Mesothelial cell of epicardium (in vitro differentiated cells): Measurements from ENCODE around the gene ADAMTS6. TPM values are rescaled to one million over a fixed set of nuclear protein-coding genes. Genes with fewer than 3 reads are reported as not detected.

ENCODE experiments used
- DNase-seq, 2 experiments: peaks; one replicate each; pipeline ENCODE4 v3.0.0; 2021; ENCODE audit warnings: low spot score in 2 of 2; ENCODE audit not compliant: unreplicated experiment in 2 of 2
- H3K27ac Mint-ChIP-seq: 2 replicates; pipeline ENCODE4 v1.8.0; 2021; ENCODE audit warnings: mixed read lengths
- H3K27me3 Mint-ChIP-seq: 2 replicates; pipeline ENCODE4 v1.8.0; 2021; ENCODE audit warnings: low read depth, mixed read lengths
- H3K36me3 Mint-ChIP-seq: 2 replicates; pipeline ENCODE4 v1.8.0; 2021; ENCODE audit warnings: mixed read lengths
- H3K4me1 Mint-ChIP-seq: 2 replicates; pipeline ENCODE4 v1.8.0; 2021; ENCODE audit warnings: mixed read lengths
- H3K4me3 Mint-ChIP-seq: 2 replicates; pipeline ENCODE4 v1.8.0; 2021; ENCODE audit warnings: mild to moderate bottlenecking, moderate library complexity, mixed read lengths
- H3K9me3 Mint-ChIP-seq: 2 replicates; pipeline ENCODE4 v1.8.0; 2021; ENCODE audit warnings: mixed read lengths
- total RNA-seq: library from RNA; stranded (reverse); gene quantifications from 3 replicates; pipeline ENCODE4 v1.2.1, GENCODE V29; 2021
- TF ChIP-seq, protein P1 (sequence below): fragments of 200-600 bp; sonication (generic); IDR thresholded peaks from one replicate; pipeline ENCODE4 v1.5.0; 2021; ENCODE audit warnings: antibody characterized with exemption; ENCODE audit not compliant: unreplicated experiment

ADAMTS6 gene
- total RNA-seq, 1 donor from 2014 or later = 20.6 TPM

DNA sequence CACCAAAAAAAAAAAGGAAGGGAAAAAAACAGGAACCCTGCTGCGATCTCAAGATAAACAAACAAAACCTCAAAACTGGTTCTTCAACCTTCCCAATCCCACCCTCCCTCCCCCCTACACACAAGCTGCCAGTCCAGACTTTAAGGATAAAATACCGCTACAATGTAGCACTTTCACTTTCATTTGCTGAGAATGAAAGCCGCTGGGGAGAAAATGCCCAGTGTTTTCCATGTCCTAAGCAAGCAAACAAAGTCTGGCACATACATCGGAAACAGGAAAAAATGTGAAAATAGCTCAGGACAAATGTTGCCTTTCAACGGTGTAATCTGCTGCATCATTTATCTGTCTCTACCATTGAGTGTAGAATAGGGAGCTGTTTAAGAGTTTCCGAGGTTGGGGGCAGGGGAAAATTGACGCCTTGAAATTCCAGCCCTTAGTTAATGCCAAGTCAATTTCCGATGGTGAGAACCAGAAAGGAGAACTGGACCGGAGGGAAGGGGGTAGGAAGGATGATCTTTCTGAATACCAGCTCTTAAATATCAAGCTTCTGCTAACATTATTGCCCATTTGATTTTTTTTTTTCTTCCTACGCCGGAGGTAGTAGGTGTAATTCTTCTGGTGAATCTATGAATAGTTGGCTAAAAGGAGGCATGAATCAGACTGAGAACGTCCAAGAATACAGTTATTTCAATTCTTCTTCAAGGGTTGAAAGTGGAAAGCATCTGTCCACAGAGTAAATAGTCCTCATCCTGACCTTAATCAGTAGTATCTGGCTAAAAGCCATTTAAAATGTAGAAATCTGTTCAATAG is 1.2 kb upstream of the ADAMTS6 start:
- Mint-ChIP-seq H3K36me3 (no peaks in the 10 kb centered on the region), H3K27me3 (no peaks in the 10 kb centered on the region), H3K4me3 (no peak overlapping the region), H3K4me1 (peaks cover 19% of the 10 kb centered on the region), H3K27ac (peak overlapping the region; percentile 96), H3K9me3 (no peaks in the 10 kb centered on the region)
- TF ChIP-seq, protein P1, sequence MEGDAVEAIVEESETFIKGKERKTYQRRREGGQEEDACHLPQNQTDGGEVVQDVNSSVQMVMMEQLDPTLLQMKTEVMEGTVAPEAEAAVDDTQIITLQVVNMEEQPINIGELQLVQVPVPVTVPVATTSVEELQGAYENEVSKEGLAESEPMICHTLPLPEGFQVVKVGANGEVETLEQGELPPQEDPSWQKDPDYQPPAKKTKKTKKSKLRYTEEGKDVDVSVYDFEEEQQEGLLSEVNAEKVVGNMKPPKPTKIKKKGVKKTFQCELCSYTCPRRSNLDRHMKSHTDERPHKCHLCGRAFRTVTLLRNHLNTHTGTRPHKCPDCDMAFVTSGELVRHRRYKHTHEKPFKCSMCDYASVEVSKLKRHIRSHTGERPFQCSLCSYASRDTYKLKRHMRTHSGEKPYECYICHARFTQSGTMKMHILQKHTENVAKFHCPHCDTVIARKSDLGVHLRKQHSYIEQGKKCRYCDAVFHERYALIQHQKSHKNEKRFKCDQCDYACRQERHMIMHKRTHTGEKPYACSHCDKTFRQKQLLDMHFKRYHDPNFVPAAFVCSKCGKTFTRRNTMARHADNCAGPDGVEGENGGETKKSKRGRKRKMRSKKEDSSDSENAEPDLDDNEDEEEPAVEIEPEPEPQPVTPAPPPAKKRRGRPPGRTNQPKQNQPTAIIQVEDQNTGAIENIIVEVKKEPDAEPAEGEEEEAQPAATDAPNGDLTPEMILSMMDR = no peak
- DNase-seq = no peak

DNA sequence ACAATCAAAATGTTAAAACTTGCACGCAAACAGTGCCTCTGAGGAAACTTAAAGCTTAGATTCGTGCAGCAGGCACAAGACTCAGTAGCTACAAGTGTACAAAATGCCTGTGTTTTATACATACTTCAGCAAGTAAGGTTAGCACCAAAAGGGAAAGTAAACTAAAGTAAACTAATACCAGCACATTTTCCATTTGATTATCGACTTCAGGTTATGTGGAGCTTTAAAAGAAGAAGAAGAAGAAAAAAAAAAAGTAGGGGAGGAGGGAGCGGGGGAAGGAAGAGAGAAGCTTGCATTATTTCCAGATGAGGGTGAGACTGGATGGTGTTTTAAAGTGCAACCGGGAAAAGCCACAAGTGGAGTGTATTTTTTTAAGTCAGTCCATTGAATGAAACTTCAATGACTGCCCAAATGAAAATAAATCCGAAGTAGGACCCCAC is 596 bp upstream of the ADAMTS6 start:
- DNase-seq = no peak
- Mint-ChIP-seq H3K9me3 (no peaks in the 10 kb centered on the region), H3K27ac (peak overlapping the region; percentile 96), H3K4me1 (peaks cover 23% of the 10 kb centered on the region), H3K4me3 (no peak overlapping the region), H3K36me3 (no peaks in the 10 kb centered on the region), H3K27me3 (no peaks in the 10 kb centered on the region)
- TF ChIP-seq, protein P1 = no peak

DNA sequence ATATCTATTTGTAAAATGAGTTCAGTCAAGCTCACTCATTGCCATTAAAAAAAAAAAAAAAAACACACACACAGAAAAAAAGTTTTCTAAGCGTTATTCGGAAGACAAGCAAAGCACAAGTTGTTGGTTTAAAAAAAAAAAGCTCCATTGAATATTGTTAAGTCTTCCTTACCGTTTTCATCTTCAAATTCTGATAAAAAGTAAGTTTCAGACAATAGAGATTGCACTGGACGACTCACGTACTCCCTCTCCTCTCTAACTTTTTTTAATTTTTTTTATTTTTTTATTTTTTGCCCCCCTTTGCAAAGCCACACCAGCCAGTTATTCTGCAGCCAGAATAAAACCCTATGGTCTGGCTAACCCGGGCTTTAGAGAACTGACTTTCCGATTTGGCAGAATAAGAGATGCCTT is 544 bp downstream of the ADAMTS6 start:
- H3K27ac Mint-ChIP-seq = peak overlapping the region; percentile 96
- H3K27me3 Mint-ChIP-seq = no peaks in the 10 kb centered on the region
- peaks cover 24% of the 10 kb centered on the region for H3K4me1 Mint-ChIP-seq
- no peaks in the 10 kb centered on the region for H3K9me3 Mint-ChIP-seq
- TF ChIP-seq, protein P1 = no peak
- no peaks in the 10 kb centered on the region for H3K36me3 Mint-ChIP-seq
- H3K4me3 Mint-ChIP-seq = no peak overlapping the region
- DNase-seq = no peak

DNA sequence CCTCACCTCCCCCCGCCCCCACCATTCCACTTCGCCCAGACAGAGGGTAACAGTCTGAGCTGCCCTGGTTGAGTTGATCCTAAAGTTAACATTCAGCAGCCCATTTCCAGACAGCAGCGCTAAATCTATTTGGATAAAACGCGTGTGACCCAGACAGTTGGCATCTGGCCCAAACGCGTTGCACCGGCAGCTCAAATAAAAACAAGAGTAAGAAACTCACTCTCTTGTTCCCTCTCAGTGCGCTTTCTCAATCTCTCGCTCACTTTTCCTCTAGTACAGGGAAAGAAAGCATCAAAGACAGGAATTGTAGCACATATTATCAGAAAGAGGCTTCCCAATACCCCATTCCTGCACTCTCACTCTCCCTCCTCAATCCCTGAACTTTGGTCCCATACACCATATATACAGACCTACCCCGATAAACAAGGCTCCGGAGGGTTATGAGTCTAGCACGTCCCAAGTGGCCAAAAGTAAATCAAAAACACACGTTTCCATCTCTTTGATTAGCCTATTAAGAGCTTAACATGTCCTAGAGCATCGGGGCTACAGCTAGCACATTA is 1.3 kb downstream of the ADAMTS6 start:
- no peak overlapping the region for H3K4me3 Mint-ChIP-seq
- H3K9me3 Mint-ChIP-seq = no peaks in the 10 kb centered on the region
- H3K27me3 Mint-ChIP-seq = no peaks in the 10 kb centered on the region
- H3K4me1 Mint-ChIP-seq = peaks cover 26% of the 10 kb centered on the region
- TF ChIP-seq, protein P1 = no peak
- DNase-seq = peak; percentile 30 to 71
- no peaks in the 10 kb centered on the region for H3K36me3 Mint-ChIP-seq
- no peak overlapping the region for H3K27ac Mint-ChIP-seq

DNA sequence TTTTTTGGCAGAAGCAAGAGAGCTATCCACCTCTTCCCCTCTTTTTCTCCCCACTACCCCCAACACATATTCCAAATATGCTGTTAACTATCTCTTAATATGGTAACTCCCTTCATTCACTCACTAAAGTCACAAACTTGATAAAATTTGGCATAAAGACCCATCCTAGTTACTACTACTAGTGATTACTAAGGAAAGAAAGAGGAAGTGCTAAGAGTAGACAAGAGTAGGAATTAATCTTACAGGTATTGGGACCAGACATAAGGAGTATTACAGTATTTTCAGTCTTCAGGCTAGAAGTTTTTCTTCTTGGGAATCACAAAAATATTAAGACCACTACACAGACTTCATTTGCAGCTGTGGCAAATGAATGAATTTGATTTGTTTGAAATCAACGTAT is 2.2 kb downstream of the ADAMTS6 start:
- Mint-ChIP-seq H3K27me3 (no peaks in the 10 kb centered on the region), H3K4me1 (peaks cover 29% of the 10 kb centered on the region), H3K36me3 (no peaks in the 10 kb centered on the region), H3K4me3 (no peak overlapping the region), H3K27ac (no peak overlapping the region), H3K9me3 (no peaks in the 10 kb centered on the region)
- no peak for DNase-seq
- TF ChIP-seq, protein P1 = no peak
